ENCODE measurements around the gene TRAF3.
"Not testable (repeated sequence)": the region's sequence is repeated elsewhere in the genome, so short reads cannot be mapped to it uniquely, and the experiment has no call there.

Gene TRAF3

GRCh38 chr14:102752239-102752847 is 24.9 kb upstream of the TRAF3 start:
- no peak for DNase-seq

- no peak for DNase-seq
These were observed 22.6 kb upstream of the TRAF3 start for GRCh38 chr14:102754370-102755262.

- DNase-seq = no peak
These were observed 19.6 kb upstream of the TRAF3 start for GRCh38 chr14:102757646-102758045.

GRCh38 chr14:102758087-102758486 is 19.2 kb upstream of the TRAF3 start:
- DNase-seq = no peak

- no peak for DNase-seq
These were observed 17.6 kb upstream of the TRAF3 start for GRCh38 chr14:102759456-102760187.

- DNase-seq = no peak
These were observed 16.6 kb upstream of the TRAF3 start for GRCh38 chr14:102760496-102761193.

GRCh38 chr14:102761206-102761605 is 16.0 kb upstream of the TRAF3 start:
- no peak for DNase-seq

GRCh38 chr14:102764220-102764671 is 13.0 kb upstream of the TRAF3 start:
- no peak for DNase-seq

GRCh38 chr14:102765770-102766169 is 11.5 kb upstream of the TRAF3 start:
- not testable (repeated sequence) for DNase-seq

GRCh38 chr14:102768223-102769048 is 8.8 kb upstream of the TRAF3 start:
- no peak for DNase-seq

GRCh38 chr14:102769049-102769327 is 8.3 kb upstream of the TRAF3 start:
- no peak for DNase-seq

- no peak for DNase-seq
These were observed 6.8 kb upstream of the TRAF3 start for GRCh38 chr14:102770147-102771123.

GRCh38 chr14:102771144-102771543 is 6.1 kb upstream of the TRAF3 start:
- DNase-seq = no peak

- no peak for DNase-seq
These were observed 4.3 kb upstream of the TRAF3 start for GRCh38 chr14:102772781-102773570.

GRCh38 chr14:102774391-102775153 is 2.7 kb upstream of the TRAF3 start:
- peak; percentile 40 for DNase-seq

GRCh38 chr14:102775855-102776760 is 1.1 kb upstream of the TRAF3 start:
- no peak for DNase-seq

GRCh38 chr14:102777711-102778337 is 575 bp downstream of the TRAF3 start:
- DNase-seq = no peak
